GM18861 (cell line): ENCODE results near the gene SLC1A7.
"Not testable (repeated sequence)": the region's sequence is repeated elsewhere in the genome, so short reads cannot be mapped to it uniquely, and the experiment has no call there.

Experiments used
- ATAC-seq: cut with Tn5 transposase; IDR thresholded peaks from one replicate; pipeline ENCODE4 v1.9.1; 2021; ENCODE audit not compliant: unreplicated experiment

Gene SLC1A7

DNA sequence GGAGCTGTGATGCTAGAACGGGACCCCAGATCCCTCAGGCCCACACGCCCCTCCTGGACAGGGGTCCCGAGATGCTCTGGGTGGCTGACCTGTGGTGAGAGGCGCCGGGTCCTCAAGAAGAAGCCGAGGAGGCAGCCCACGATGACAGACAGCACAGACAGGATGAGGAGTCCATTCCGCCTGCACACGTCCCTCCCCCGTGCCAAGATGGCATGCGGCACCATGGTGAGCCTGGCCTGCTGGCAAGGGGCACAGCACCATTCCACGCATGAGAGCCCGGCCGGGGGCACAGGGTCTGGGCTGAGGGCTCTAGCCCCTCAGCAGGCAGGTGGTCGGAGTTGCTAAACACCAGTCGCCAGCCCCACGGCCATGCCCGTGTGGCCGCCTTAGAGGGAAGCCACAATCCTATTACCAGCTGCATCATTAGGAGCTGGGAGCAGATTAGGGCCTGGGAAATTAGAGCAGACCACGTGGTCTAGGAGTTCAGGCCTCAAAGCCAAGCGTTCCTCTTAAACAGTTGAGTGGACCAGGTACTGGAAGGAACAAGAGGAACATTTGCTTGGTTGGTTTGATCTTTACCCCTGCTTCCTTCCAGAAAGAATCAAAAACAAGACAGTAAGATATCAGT is at the start of gene SLC1A7:
SLC1A7 (minus strand) TSS at position 413 of the 628 bp plus-strand sequence; CDS start at position 224, 189 bp downstream.
- ATAC-seq = no peak

- no peak for ATAC-seq
These were observed 47.8 kb upstream of the SLC1A7 start for GRCh38 chr1:53190210-53190611.

DNA sequence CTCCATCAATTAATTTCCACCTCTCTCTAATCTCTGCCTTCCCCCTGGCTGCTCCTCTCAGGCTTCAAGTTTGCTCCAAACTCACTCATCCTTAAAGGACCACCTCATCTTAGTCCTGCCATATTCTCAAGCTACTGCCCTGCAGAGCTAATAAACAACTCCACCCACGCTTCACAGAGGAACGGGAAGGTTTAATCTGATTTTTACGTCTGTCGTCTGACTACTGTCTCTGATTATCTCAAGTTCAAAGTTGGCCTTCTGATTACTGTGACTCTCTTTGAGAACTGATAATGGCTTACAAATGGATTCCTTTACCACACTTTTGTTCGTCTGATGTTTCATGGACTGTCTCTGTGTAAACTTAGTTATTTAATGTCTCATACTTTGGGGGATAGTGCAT is 46.6 kb upstream of the SLC1A7 start:
- ATAC-seq = no peak

GRCh38 chr1:53188099-53188498 is 45.7 kb upstream of the SLC1A7 start:
- ATAC-seq = no peak

DNA sequence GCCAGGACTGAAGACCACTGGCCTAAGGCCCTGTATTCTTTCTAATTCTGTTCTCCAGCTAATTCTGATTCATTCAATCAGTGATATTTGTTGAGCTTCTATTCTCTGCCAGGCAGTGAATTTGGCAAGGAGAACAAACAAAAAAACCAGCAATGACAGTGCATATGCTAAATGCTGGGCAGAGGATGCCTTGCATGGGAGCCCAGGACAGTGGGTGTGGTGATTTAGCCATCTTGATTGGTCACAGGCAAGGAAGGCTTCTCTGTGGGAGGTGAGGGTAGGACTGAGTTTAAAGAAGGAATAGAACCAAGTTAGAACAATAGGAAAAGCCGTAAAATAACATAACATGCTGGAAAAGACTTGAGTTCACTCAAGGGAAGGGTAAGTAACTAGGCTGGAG is 45.0 kb upstream of the SLC1A7 start:
- ATAC-seq = no peak

DNA sequence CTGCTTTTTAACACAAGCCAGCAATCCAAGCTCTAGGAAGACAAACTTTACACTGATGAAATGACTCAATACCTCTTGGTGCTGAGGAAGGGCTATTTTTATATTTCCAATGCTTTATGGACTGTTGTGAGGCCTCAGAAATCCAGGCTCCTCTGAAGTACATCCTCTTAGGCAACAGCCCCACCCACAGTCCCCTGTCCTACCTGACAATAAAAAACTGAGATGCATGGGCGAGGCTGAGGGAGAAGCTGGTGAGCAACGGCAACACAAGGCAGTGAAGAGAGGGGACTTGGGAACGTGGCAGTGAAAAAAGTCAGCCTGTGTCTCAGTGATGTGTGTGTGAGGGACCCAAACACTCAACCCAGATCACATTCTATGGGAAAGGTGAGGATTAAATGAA is 44.1 kb upstream of the SLC1A7 start:
- no peak for ATAC-seq

GRCh38 chr1:53185955-53186297 is 43.5 kb upstream of the SLC1A7 start:
- ATAC-seq = not testable (repeated sequence)

GRCh38 chr1:53183095-53183990 is 40.9 kb upstream of the SLC1A7 start:
- no peak for ATAC-seq

- no peak for ATAC-seq
These were observed 40.3 kb upstream of the SLC1A7 start for GRCh38 chr1:53182716-53183094.

DNA sequence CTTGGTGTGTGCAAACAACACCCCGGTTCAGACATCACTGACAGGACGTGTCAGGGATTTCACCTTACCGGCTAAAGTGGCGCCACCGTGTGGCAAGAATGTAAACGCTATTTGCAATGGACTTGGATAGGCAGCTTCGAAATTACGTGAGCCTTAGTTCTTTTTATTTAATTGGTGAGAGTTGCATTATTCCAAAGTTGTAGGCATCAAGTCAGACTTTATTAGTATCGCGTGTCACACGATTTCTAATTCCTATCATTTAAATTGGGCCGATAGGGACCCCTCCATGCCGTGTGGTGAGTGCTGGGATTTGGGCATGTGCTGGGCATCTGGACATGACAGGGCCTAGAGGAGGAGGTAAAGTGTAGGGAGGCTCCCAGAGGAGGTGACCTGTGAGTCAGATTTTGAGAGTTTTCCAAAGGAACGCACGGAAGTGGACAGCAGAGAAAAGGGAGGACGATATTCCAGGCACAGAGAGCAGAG is 39.7 kb upstream of the SLC1A7 start:
- no peak for ATAC-seq

- ATAC-seq = no peak
These were observed 38.5 kb upstream of the SLC1A7 start for GRCh38 chr1:53180951-53181350.

DNA sequence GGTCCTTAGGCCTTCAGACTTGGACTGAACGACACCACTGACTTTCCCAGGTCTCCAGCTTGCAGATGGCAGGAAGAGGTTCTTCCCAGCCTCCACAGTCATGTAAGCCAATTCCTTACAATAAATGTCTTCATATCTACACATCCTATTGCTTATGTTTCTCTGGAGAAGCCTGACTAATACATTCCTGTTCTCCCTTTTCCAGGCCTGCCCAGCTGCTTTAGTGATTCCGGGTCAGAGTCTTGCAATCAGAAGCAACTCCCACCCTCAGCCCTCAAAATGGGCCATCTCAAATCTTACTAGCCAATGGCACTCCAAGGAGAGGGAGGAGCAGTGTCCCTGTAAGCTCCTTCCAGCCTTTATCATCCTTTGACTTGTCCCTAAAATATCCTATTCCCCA is 37.8 kb upstream of the SLC1A7 start:
- no peak for ATAC-seq

DNA sequence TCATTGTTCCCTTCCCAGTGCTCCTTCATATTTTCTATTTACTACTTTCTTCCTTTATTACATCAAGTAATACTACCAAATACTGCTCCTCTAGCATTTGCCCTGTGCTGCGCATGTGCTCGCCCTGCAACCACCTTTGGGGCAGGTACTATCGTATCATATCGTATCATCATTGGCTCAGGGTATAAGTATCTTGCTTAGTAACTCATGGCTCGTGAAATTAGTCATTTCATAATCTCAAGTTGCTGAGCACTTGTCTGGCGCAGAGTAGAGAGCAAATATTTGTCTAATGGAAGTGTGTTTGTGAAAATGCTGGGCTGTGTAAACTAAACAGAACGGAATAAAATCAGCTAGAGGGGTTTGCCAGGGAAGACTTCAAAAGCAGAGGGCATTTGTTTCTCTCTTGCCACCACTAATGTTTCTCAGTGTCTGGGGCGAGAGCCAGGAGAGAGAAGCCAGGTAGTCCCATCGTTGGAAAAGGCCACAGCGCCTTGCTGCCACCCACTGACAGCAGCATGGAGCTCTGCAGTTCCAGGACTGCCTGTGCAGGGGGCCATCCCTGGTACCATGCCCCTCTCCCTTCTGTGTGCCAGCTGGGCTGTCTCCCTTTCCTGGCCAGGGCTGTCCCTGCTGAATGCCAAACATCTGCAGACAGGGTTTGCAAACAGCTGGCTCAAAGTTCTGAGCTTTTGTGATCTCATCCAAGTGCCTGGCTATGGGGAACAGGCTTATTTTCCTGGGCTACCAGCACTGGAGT is 34.2 kb upstream of the SLC1A7 start:
- no peak for ATAC-seq

- no peak for ATAC-seq
These were observed 32.8 kb upstream of the SLC1A7 start for GRCh38 chr1:53174971-53175913.

GRCh38 chr1:53172426-53173128 is 30.1 kb upstream of the SLC1A7 start:
- ATAC-seq = no peak

- ATAC-seq = no peak
These were observed 24.5 kb upstream of the SLC1A7 start for GRCh38 chr1:53166912-53167311.

DNA sequence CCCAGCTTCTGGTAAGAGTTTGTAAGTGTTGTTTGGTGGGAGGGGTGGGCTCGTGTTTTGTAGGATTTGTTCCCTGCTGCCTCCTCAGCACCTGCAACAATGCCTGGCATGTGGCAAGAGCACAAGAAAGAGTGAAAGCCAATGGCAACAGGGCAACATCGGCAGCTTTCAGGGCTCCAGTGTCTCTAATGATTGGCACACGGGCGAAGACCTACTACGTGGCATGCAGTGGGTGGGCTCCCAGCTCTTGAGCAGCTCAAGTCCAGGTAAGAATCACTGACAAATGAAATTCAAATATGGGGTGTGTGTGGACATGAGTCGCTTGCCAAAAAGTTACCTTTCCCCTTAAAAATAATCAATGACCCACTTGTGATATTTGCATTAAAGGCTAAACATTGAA is 23.9 kb upstream of the SLC1A7 start:
- no peak for ATAC-seq

DNA sequence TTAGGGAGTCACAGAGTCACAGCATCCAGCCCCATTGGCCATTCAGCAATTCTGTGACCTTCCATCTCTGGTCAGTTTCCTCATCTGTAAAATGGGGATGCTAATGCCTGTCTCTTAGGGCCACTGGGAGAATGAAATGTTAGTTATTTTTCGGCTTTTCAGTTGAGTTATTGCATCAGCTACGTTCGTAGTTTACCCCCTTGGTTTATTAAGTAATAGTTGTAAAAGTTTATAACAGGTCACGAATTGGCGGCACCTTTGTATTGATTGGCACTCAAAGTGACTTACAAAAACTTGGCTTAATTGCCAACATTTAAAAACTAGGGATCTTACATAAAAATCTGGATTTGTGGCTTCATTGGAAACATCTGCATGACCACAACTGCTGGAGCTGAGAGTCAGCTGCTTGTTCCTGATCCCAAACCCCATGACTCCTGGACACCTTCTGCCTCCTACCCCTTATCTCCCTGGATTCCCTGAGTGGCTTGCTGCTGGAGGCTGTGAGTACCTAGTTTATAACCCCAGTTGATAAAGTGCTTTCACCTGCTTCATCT is 23.0 kb upstream of the SLC1A7 start:
- no peak for ATAC-seq

DNA sequence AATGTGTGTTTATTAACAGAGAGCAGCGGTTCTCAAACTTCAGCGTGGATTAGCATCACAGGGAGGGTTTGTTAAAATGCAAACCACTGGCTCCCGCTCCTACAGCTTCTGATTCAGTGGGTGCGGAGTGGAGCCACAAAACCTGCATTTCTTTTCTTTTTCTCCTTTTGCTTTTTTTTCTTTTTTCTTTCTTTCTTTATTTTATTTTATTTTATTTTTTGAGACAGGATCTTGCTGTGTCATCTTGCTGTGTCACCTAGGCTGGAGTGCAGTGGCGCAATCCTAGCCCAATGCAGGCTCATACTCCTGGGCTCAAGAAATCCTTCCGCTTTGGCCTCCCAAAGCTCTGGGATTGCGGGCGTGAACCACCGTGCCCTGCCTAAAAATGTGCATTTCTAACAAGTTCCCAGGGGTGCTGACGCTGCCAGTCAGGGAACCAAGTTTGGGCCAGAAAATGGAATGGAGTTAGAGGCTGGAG is 20.9 kb upstream of the SLC1A7 start:
- no peak for ATAC-seq

GRCh38 chr1:53162621-53163020 is 20.2 kb upstream of the SLC1A7 start:
- no peak for ATAC-seq
